ENCODE measurements around the gene SYNCRIP. TPM values are rescaled to one million over a fixed set of nuclear protein-coding genes. Genes with fewer than 3 reads are reported as not detected.
A peak's percentile ranks its signal among the peaks of the same experiment; 100 is the strongest.
"Not testable (repeated sequence)": the region's sequence is repeated elsewhere in the genome, so short reads cannot be mapped to it uniquely, and the experiment has no call there.

Gene SYNCRIP
- total RNA-seq, 1 donor from 2014 or later: 88.8 TPM

- no peak for TF ChIP-seq CTCF (IDR thresholded peaks at IDR 0.05; ENCODE audit: insufficient read depth, low read length, poor library complexity, severe bottlenecking)
- Histone ChIP-seq H3K4me3 (ENCODE audit: low read depth, low read length) (peak overlapping the region; percentile 75), H3K27me3 (ENCODE audit: control insufficient read depth, insufficient read depth, low read length) (no peaks in the 10 kb centered on the region), H3K36me3 (ENCODE audit: control insufficient read depth, insufficient read depth, low read length) (no peaks in the 10 kb centered on the region)
- DNase-seq (ENCODE audit: low read depth): no peak
Observed at GRCh38 chr6:85594197-85594930, 48.3 kb downstream of the SYNCRIP start.

GRCh38 chr6:85593438-85594196 lies 49.1 kb downstream of the SYNCRIP start, which contains the start of gene SNX14:
Gene SNX14, minus strand, starts transcription at chr6:85593858. Its CDS starts 140 bp downstream, at chr6:85593718.
- TF ChIP-seq CTCF (IDR thresholded peaks at IDR 0.05; ENCODE audit: insufficient read depth, low read length, poor library complexity, severe bottlenecking): peak; percentile 2
- Histone ChIP-seq H3K27me3 (ENCODE audit: control insufficient read depth, insufficient read depth, low read length) (no peaks in the 10 kb centered on the region), H3K36me3 (ENCODE audit: control insufficient read depth, insufficient read depth, low read length) (no peaks in the 10 kb centered on the region), H3K4me3 (ENCODE audit: low read depth, low read length) (peak within 1 kb of the TSS; percentile 75)
- peak; percentile 77 for DNase-seq (ENCODE audit: low read depth)

GRCh38 chr6:85592033-85592432 lies 50.7 kb downstream of the SYNCRIP start:
- TF ChIP-seq CTCF (IDR thresholded peaks at IDR 0.05; ENCODE audit: insufficient read depth, low read length, poor library complexity, severe bottlenecking): no peak
- Histone ChIP-seq H3K4me3 (ENCODE audit: low read depth, low read length) (no peak overlapping the region), H3K27me3 (ENCODE audit: control insufficient read depth, insufficient read depth, low read length) (no peaks in the 10 kb centered on the region), H3K36me3 (ENCODE audit: control insufficient read depth, insufficient read depth, low read length) (no peaks in the 10 kb centered on the region)
- no peak for DNase-seq (ENCODE audit: low read depth)

- no peak for DNase-seq (ENCODE audit: low read depth)
- Histone ChIP-seq H3K36me3 (ENCODE audit: control insufficient read depth, insufficient read depth, low read length) (no peaks in the 10 kb centered on the region), H3K4me3 (ENCODE audit: low read depth, low read length) (no peak overlapping the region), H3K27me3 (ENCODE audit: control insufficient read depth, insufficient read depth, low read length) (no peaks in the 10 kb centered on the region)
- TF ChIP-seq CTCF (IDR thresholded peaks at IDR 0.05; ENCODE audit: insufficient read depth, low read length, poor library complexity, severe bottlenecking): no peak
Observed at GRCh38 chr6:85591207-85591606, 51.5 kb downstream of the SYNCRIP start.

GRCh38 chr6:85585741-85586140 lies 56.9 kb downstream of the SYNCRIP start:
- no peak for DNase-seq (ENCODE audit: low read depth)
- TF ChIP-seq CTCF (IDR thresholded peaks at IDR 0.05; ENCODE audit: insufficient read depth, low read length, poor library complexity, severe bottlenecking): no peak
- Histone ChIP-seq H3K27me3 (ENCODE audit: control insufficient read depth, insufficient read depth, low read length) (no peaks in the 10 kb centered on the region), H3K4me3 (ENCODE audit: low read depth, low read length) (no peak overlapping the region), H3K36me3 (ENCODE audit: control insufficient read depth, insufficient read depth, low read length) (no peaks in the 10 kb centered on the region)

- DNase-seq (ENCODE audit: low read depth); H3K27me3 ChIP-seq (ENCODE audit: control insufficient read depth, insufficient read depth, low read length); H3K36me3 ChIP-seq (ENCODE audit: control insufficient read depth, insufficient read depth, low read length): not testable (repeated sequence)
Observed at GRCh38 chr6:85582832-85583231, 59.9 kb downstream of the SYNCRIP start.

More at GRCh38 chr6:85582832-85583231, 59.9 kb downstream of the SYNCRIP start:
- H3K4me3 ChIP-seq (ENCODE audit: low read depth, low read length): not testable (repeated sequence)

Measured in kidney epithelial cell (primary cell).